Measurements from ENCODE around the gene PLEKHA8.

Gene PLEKHA8

GRCh38 chr7:30142710-30143109 is 114.5 kb downstream of the PLEKHA8 start:
- DNase-seq (ENCODE audit: low read depth, low spot score) = no peak
- no peak overlapping the region for H3K4me3 ChIP-seq
- no peak overlapping the region for H3K9ac ChIP-seq (ENCODE audit: insufficient read length)
- H3K9me3 ChIP-seq (ENCODE audit: low read depth, low read length) = no peaks in the 10 kb centered on the region
- TF ChIP-seq EZH2 (IDR thresholded peaks at IDR 0.05) = no peak
- no peak for TF ChIP-seq POLR2AphosphoS5 (IDR thresholded peaks at IDR 0.05; ENCODE audit: borderline replicate concordance, low read depth, low read length)
- TF ChIP-seq FOXP2 (optimal IDR thresholded peaks at IDR 0.05; ENCODE audit: control extremely low read depth, extremely low read length, insufficient read depth) = no peak
- H3K27ac ChIP-seq = no peak overlapping the region
- no peaks in the 10 kb centered on the region for H3K36me3 ChIP-seq (ENCODE audit: insufficient read depth, low read length)

- TF ChIP-seq POLR2AphosphoS5 (IDR thresholded peaks at IDR 0.05; ENCODE audit: borderline replicate concordance, low read depth, low read length) (no peak), FOXP2 (optimal IDR thresholded peaks at IDR 0.05; ENCODE audit: control extremely low read depth, extremely low read length, insufficient read depth) (no peak), EZH2 (IDR thresholded peaks at IDR 0.05) (no peak)
- no peaks in the 10 kb centered on the region for H3K9me3 ChIP-seq (ENCODE audit: low read depth, low read length)
- H3K36me3 ChIP-seq (ENCODE audit: insufficient read depth, low read length) = no peaks in the 10 kb centered on the region
- no peak overlapping the region for H3K27ac ChIP-seq
- no peak overlapping the region for H3K4me3 ChIP-seq
- DNase-seq (ENCODE audit: low read depth, low spot score) = no peak
- H3K9ac ChIP-seq (ENCODE audit: insufficient read length) = no peak overlapping the region
Measured at GRCh38 chr7:30143748-30144251, 115.6 kb downstream of the PLEKHA8 start.

- DNase-seq (ENCODE audit: low read depth, low spot score) = no peak
- Histone ChIP-seq H3K27ac (no peak overlapping the region), H3K36me3 (ENCODE audit: insufficient read depth, low read length) (no peaks in the 10 kb centered on the region), H3K4me3 (no peak overlapping the region), H3K9me3 (ENCODE audit: low read depth, low read length) (no peaks in the 10 kb centered on the region), H3K9ac (ENCODE audit: insufficient read length) (no peak overlapping the region)
- TF ChIP-seq FOXP2 (optimal IDR thresholded peaks at IDR 0.05; ENCODE audit: control extremely low read depth, extremely low read length, insufficient read depth) (no peak), EZH2 (IDR thresholded peaks at IDR 0.05) (no peak), POLR2AphosphoS5 (IDR thresholded peaks at IDR 0.05; ENCODE audit: borderline replicate concordance, low read depth, low read length) (no peak)
Measured at GRCh38 chr7:30144657-30145306, 116.6 kb downstream of the PLEKHA8 start.

- Histone ChIP-seq H3K27ac (no peak overlapping the region), H3K36me3 (ENCODE audit: insufficient read depth, low read length) (no peaks in the 10 kb centered on the region), H3K9me3 (ENCODE audit: low read depth, low read length) (no peaks in the 10 kb centered on the region), H3K9ac (ENCODE audit: insufficient read length) (no peak overlapping the region), H3K4me3 (no peak overlapping the region)
- no peak for DNase-seq (ENCODE audit: low read depth, low spot score)
- TF ChIP-seq POLR2AphosphoS5 (IDR thresholded peaks at IDR 0.05; ENCODE audit: borderline replicate concordance, low read depth, low read length) (no peak), FOXP2 (optimal IDR thresholded peaks at IDR 0.05; ENCODE audit: control extremely low read depth, extremely low read length, insufficient read depth) (no peak)
Measured at GRCh38 chr7:30145426-30145970, 117.3 kb downstream of the PLEKHA8 start.

- H3K9ac ChIP-seq (ENCODE audit: insufficient read length) = no peak overlapping the region
- TF ChIP-seq EZH2 (IDR thresholded peaks at IDR 0.05) (no peak), FOXP2 (optimal IDR thresholded peaks at IDR 0.05; ENCODE audit: control extremely low read depth, extremely low read length, insufficient read depth) (no peak), POLR2AphosphoS5 (IDR thresholded peaks at IDR 0.05; ENCODE audit: borderline replicate concordance, low read depth, low read length) (no peak)
- no peak for DNase-seq (ENCODE audit: low read depth, low spot score)
- H3K36me3 ChIP-seq (ENCODE audit: insufficient read depth, low read length) = no peaks in the 10 kb centered on the region
- H3K4me3 ChIP-seq = no peak overlapping the region
- no peaks in the 10 kb centered on the region for H3K9me3 ChIP-seq (ENCODE audit: low read depth, low read length)
- H3K27ac ChIP-seq = no peak overlapping the region
Measured at GRCh38 chr7:30146127-30146612, 118.0 kb downstream of the PLEKHA8 start.

- Histone ChIP-seq H3K36me3 (ENCODE audit: insufficient read depth, low read length) (no peaks in the 10 kb centered on the region), H3K27ac (no peak overlapping the region), H3K9me3 (ENCODE audit: low read depth, low read length) (no peaks in the 10 kb centered on the region), H3K9ac (ENCODE audit: insufficient read length) (no peak overlapping the region), H3K4me3 (no peak overlapping the region)
- DNase-seq (ENCODE audit: low read depth, low spot score) = no peak
- TF ChIP-seq FOXP2 (optimal IDR thresholded peaks at IDR 0.05; ENCODE audit: control extremely low read depth, extremely low read length, insufficient read depth) = no peak
- TF ChIP-seq POLR2AphosphoS5 (IDR thresholded peaks at IDR 0.05; ENCODE audit: borderline replicate concordance, low read depth, low read length) = no peak
- no peak for TF ChIP-seq EZH2 (IDR thresholded peaks at IDR 0.05)
Measured at GRCh38 chr7:30147223-30147622, 119.0 kb downstream of the PLEKHA8 start.

GRCh38 chr7:30147785-30148184 is 119.6 kb downstream of the PLEKHA8 start:
- Histone ChIP-seq H3K27ac (no peak overlapping the region), H3K36me3 (ENCODE audit: insufficient read depth, low read length) (no peaks in the 10 kb centered on the region), H3K4me3 (no peak overlapping the region), H3K9ac (ENCODE audit: insufficient read length) (no peak overlapping the region), H3K9me3 (ENCODE audit: low read depth, low read length) (no peaks in the 10 kb centered on the region)
- TF ChIP-seq POLR2AphosphoS5 (IDR thresholded peaks at IDR 0.05; ENCODE audit: borderline replicate concordance, low read depth, low read length) = no peak
- no peak for TF ChIP-seq FOXP2 (optimal IDR thresholded peaks at IDR 0.05; ENCODE audit: control extremely low read depth, extremely low read length, insufficient read depth)
- no peak for DNase-seq (ENCODE audit: low read depth, low spot score)

GRCh38 chr7:30148426-30148825 is 120.2 kb downstream of the PLEKHA8 start:
- Histone ChIP-seq H3K27ac (no peak overlapping the region), H3K9ac (ENCODE audit: insufficient read length) (no peak overlapping the region), H3K36me3 (ENCODE audit: insufficient read depth, low read length) (no peaks in the 10 kb centered on the region), H3K4me3 (no peak overlapping the region), H3K9me3 (ENCODE audit: low read depth, low read length) (no peaks in the 10 kb centered on the region)
- TF ChIP-seq POLR2AphosphoS5 (IDR thresholded peaks at IDR 0.05; ENCODE audit: borderline replicate concordance, low read depth, low read length) (no peak), EZH2 (IDR thresholded peaks at IDR 0.05) (no peak), FOXP2 (optimal IDR thresholded peaks at IDR 0.05; ENCODE audit: control extremely low read depth, extremely low read length, insufficient read depth) (no peak)
- no peak for DNase-seq (ENCODE audit: low read depth, low spot score)
